Measurements from ENCODE around the gene BCAP29. TPM values are rescaled to one million over a fixed set of nuclear protein-coding genes. Genes with fewer than 3 reads are reported as not detected.
A peak's percentile ranks its signal among the peaks of the same experiment; 100 is the strongest.

Gene BCAP29
- total and polyA plus RNA-seq, 2 of the 8 experiments (the other 6 are each of a cell fraction or from before 2014, with no cell fraction given): 6.8 to 18.1 TPM

GRCh38 chr7:107563775-107564552, 16.1 kb upstream of the BCAP29 start, which contains the start of the genes COG5 and DUS4L (continued):
- TF ChIP-seq SUZ12 (IDR thresholded peaks at IDR 0.05; ENCODE audit: low read length) (no peak), EGR1 (IDR thresholded peaks at IDR 0.05; ENCODE audit: borderline replicate concordance, low read depth, low read length) (peak; percentile 62; the same call in 1 of the 2 replicates), ATF2 (IDR thresholded peaks at IDR 0.05; ENCODE audit: low read length) (0 out of 2 replicates have a peak, but pooled peaks have one; percentile 40), BCL11A (IDR thresholded peaks at IDR 0.05; ENCODE audit: low read depth in 2 of 2, low read length in 2 of 2) (no peak), E2F6 (IDR thresholded peaks at IDR 0.05) (peak; percentile 74; the same call in 1 of the 2 replicates), JUN (IDR thresholded peaks at IDR 0.05; ENCODE audit: low read depth, low read length) (no peak), BRCA1 (IDR thresholded peaks at IDR 0.05; ENCODE audit: low read depth, low read length) (no peak), SIRT6 (IDR thresholded peaks at IDR 0.05; ENCODE audit: low read length) (no peak), CBX8 (IDR thresholded peaks at IDR 0.05; ENCODE audit: borderline replicate concordance, low read depth, low read length) (no peak), KDM5A (IDR thresholded peaks at IDR 0.05; ENCODE audit: low read length) (peak; percentile 83)

All from H1 (cell line).